Neutrophil (primary cell): Measurements from ENCODE around the gene BLOC1S4.

ENCODE experiments used
- H3K27ac ChIP-seq: fragments of 200-600 bp; sonication (generic); 2 replicates; pipeline ENCODE4 v1.5.1; 2016; ENCODE audit warnings: mild to moderate bottlenecking, moderate library complexity
- H3K27me3 ChIP-seq: fragments of 200-600 bp; sonication (generic); 2 replicates; pipeline ENCODE4 v1.6.0; 2016; ENCODE audit warnings: mild to moderate bottlenecking
- H3K36me3 ChIP-seq: fragments of 200-600 bp; sonication (generic); 2 replicates; pipeline ENCODE4 v1.5.1; 2017
- H3K4me1 ChIP-seq, 2 experiments: fragments of 200-600 bp in 1 of 2; sonication (generic) in 1 of 2; 1 replicate in 1 of 2; 2 replicates in 1 of 2; pipeline versions ENCODE4 v1.5.1 to v1.6.1; 2013 to 2016; ENCODE audit warnings: low read depth in 1 of 2, low read length in 1 of 2, mild to moderate bottlenecking in 1 of 2, moderate library complexity in 1 of 2; ENCODE audit not compliant: control insufficient read depth in 1 of 2, insufficient read depth in 1 of 2
- H3K4me3 ChIP-seq, 2 experiments: fragments of 200-600 bp in 1 of 2; sonication (generic) in 1 of 2; 1 replicate in 1 of 2; 2 replicates in 1 of 2; pipeline ENCODE4 v1.5.1; 2013 to 2016; ENCODE audit warnings: low read depth in 1 of 2, low read length in 1 of 2, mild to moderate bottlenecking in 1 of 2, moderate library complexity in 1 of 2
- H3K9me3 ChIP-seq: fragments of 200-600 bp; sonication (generic); 2 replicates; pipeline ENCODE4 v1.5.1; 2016
- TF ChIP-seq, protein P1 (sequence below): fragments of 200-600 bp; sonication (generic); IDR thresholded peaks from 2 replicates; pipeline ENCODE4 v1.5.1; 2016; ENCODE audit warnings: antibody characterized with exemption

The BLOC1S4 gene

DNA sequence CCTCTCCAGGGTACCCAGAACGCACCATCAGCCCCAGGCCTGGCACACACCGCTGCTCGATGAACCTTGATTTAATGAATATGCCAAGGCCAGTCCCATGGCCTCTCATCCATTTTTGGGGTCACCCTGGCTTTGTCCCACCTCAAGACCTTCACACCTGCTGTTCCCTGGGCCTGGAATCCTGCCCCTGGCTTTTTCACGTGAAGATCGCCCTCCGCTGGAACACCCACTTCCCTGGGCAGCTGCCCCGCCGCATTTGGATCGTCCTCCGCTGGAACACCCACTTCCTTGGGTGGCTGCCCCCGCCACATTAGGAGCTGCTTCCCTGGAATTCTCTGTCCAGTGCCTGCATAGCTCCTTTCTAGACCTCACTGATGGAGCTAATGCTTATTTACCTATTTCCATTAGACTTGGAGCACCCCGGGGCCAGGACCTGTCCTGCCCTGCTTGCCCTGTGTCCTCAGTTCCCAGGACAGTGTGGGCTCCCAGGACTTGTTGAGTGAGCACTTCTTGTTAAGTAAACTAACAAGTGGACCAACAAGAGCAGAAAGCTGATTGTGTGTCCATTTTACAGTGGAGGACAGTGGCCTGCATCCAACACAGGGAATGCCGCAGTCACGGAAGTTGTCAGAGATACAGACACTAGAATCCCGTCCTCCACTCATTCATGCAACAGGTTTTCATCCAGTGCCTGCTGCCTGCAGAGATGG lies 12.5 kb downstream of the BLOC1S4 start:
- Histone ChIP-seq H3K9me3 (no peaks in the 10 kb centered on the region), H3K4me3 (no peak overlapping the region), H3K4me1 (no peaks in the 10 kb centered on the region), H3K27me3 (no peaks in the 10 kb centered on the region), H3K27ac (no peak overlapping the region), H3K36me3 (no peaks in the 10 kb centered on the region)
- TF ChIP-seq, protein P1, sequence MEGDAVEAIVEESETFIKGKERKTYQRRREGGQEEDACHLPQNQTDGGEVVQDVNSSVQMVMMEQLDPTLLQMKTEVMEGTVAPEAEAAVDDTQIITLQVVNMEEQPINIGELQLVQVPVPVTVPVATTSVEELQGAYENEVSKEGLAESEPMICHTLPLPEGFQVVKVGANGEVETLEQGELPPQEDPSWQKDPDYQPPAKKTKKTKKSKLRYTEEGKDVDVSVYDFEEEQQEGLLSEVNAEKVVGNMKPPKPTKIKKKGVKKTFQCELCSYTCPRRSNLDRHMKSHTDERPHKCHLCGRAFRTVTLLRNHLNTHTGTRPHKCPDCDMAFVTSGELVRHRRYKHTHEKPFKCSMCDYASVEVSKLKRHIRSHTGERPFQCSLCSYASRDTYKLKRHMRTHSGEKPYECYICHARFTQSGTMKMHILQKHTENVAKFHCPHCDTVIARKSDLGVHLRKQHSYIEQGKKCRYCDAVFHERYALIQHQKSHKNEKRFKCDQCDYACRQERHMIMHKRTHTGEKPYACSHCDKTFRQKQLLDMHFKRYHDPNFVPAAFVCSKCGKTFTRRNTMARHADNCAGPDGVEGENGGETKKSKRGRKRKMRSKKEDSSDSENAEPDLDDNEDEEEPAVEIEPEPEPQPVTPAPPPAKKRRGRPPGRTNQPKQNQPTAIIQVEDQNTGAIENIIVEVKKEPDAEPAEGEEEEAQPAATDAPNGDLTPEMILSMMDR = no peak

DNA sequence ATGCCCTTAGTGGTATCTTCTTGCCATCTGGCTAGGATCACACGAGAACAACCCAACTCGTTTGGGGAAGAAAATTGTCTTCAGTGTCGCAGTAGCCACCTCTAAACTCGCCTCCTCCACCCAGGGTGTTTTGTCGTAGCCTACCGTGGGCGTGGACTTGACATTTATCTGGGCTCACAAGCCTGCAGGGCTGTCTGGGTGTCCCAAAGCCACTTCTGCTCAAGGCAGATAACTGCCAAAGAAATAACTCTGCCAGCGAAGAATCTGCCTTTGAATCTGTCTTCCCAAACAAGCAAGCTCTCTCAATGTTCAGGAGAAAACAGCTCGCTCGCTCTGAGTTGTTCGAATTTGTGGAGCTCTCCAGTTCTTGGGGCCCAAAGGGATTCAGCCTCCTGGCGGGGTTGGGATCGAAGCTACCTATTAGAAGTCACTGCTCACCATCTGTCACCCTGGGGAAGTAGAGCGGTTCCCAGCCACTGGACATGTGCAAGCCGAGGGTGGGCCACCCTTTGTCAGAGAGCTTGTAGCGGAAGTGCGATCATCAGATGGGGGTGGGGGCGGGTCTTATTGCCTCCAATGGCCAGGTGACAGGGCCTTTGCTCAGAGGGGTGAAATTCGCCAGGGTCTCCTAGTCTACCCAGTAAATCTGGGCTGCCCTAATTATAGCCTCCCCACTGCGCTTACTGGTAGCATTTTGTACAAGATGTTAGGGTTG lies 14.8 kb downstream of the BLOC1S4 start:
- Histone ChIP-seq H3K27ac (no peak overlapping the region), H3K4me3 (no peak overlapping the region)
- TF ChIP-seq, protein P1 = no peak

DNA sequence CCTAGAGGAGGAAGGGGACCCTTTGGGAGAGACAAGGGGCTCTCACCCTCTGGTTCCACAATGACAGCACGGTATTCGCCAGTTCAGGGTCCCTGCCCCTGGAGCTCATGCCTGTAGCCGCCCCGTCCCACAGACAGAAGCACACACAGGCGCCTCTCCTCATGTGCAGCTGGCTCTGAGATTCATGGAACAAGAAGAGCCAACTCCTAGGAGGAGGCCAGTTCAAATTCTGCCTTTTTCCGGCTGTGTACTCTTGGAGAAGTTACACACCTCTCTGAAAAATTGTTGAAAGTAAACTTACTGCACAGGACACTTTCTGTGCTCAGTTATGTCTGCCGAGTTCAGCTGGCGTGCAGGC lies 15.3 kb downstream of the BLOC1S4 start:
- Histone ChIP-seq H3K4me3 (no peak overlapping the region), H3K36me3 (no peaks in the 10 kb centered on the region), H3K9me3 (no peaks in the 10 kb centered on the region), H3K4me1 (no peaks in the 10 kb centered on the region), H3K27ac (no peak overlapping the region), H3K27me3 (no peaks in the 10 kb centered on the region)
- TF ChIP-seq, protein P1 = no peak

More for the DNA sequence above, 14.8 kb downstream of the BLOC1S4 start:
- no peaks in the 10 kb centered on the region for H3K27me3 ChIP-seq
- no peaks in the 10 kb centered on the region for H3K4me1 ChIP-seq
- no peaks in the 10 kb centered on the region for H3K36me3 ChIP-seq
- no peaks in the 10 kb centered on the region for H3K9me3 ChIP-seq

DNA sequence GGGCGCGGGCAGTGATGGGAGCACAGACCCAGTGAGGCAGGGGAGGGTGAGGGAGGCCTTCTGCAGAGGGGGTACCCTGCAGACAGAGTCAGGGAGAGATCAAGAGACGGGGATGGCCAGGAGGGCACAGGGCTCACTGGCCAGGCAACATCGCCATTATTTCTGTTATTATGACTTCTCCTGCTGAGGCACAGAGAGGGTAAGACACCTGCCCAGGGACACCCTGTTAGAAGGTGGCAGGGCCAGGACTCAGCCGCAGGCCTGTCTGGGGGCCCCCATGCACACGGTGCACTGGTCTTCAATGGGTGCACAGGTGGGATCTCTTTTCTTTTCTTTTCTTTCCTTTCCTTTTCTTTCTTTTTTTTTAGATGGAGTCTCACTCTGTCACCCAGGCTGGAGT lies 15.8 kb downstream of the BLOC1S4 start:
- H3K36me3 ChIP-seq = no peaks in the 10 kb centered on the region
- H3K27me3 ChIP-seq = no peaks in the 10 kb centered on the region
- no peak overlapping the region for H3K4me3 ChIP-seq
- TF ChIP-seq, protein P1 = no peak
- H3K4me1 ChIP-seq = no peaks in the 10 kb centered on the region
- H3K27ac ChIP-seq = no peak overlapping the region
- H3K9me3 ChIP-seq = no peaks in the 10 kb centered on the region

DNA sequence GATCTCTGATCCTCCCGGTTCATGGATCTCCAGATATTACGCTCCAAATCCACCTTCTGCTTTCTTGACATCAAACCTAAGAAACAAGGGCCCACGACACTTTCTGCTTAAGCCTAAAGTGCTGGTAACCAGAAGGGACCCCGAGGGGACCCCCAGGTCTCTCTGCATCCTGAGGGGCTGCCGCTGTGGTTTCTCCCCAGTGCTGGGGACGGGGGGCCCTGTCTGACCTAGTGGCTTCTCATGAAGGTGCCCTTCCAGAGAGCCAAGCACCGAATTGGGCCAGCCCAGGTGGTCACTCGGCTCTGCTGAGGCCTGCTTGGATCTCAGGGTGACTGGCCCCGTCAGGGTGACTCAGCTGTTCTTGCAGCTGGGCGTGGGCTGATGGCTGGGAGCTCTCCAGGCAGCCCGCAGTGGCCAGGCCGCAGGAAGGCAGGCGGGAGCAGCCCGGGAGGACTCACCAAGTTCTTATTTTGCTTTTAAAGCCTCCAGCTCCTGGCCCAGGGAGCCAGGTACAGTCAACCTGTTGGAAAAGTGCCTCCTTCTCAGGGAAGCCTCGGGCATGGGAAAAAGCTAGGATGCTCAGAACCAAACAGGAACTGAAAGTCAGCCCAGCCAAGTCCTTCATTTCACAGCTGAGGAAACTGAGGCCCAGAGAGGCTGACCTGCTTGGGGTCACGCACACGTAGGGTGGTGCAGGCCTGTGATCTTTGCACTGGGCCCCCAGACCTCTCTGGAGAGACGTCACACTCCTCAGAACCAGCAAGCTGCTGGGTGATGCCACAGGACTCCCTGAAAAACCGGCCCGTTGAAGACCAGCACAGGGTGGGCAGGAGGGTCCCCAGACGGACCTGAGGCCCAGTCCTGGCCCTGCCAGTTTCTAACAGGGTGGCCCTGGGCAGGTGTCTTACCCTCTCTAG lies 16.7 kb downstream of the BLOC1S4 start:
- H3K36me3 ChIP-seq = no peaks in the 10 kb centered on the region
- H3K4me3 ChIP-seq = no peak overlapping the region
- H3K9me3 ChIP-seq = no peaks in the 10 kb centered on the region
- no peak overlapping the region for H3K27ac ChIP-seq
- no peaks in the 10 kb centered on the region for H3K4me1 ChIP-seq
- TF ChIP-seq, protein P1 = no peak
- no peaks in the 10 kb centered on the region for H3K27me3 ChIP-seq
